ENCODE data around the gene MIEF1. TPM values are rescaled to one million over a fixed set of nuclear protein-coding genes. Genes with fewer than 3 reads are reported as not detected.

MIEF1 gene
- polyA plus RNA-seq, 1 experiment: 21.0 TPM

DNA sequence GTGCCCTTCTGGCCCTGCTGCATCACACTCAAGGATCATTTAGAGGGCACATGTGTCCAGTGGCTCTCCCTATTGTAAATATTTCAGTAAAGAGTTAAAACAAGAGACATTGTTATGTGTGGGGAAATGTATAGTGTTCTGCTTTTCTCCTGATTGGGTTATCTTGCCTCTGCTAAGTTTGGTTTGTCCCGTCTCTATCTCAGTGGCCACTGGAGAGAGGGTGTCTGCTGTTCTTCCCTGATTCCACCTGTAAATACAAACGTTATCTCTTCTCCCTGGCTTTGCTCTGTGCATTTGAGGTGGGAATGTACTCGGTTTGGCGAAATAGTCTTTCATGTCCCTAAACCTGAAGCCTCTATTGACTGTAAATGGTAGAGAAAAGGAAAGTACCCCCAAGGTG, 6.3 kb downstream of the MIEF1 start:
- H3K36me3 ChIP-seq (ENCODE audit: control insufficient read depth, insufficient read depth, low read length): peaks cover 33% of the 10 kb centered on the region
- TF ChIP-seq, protein P1, sequence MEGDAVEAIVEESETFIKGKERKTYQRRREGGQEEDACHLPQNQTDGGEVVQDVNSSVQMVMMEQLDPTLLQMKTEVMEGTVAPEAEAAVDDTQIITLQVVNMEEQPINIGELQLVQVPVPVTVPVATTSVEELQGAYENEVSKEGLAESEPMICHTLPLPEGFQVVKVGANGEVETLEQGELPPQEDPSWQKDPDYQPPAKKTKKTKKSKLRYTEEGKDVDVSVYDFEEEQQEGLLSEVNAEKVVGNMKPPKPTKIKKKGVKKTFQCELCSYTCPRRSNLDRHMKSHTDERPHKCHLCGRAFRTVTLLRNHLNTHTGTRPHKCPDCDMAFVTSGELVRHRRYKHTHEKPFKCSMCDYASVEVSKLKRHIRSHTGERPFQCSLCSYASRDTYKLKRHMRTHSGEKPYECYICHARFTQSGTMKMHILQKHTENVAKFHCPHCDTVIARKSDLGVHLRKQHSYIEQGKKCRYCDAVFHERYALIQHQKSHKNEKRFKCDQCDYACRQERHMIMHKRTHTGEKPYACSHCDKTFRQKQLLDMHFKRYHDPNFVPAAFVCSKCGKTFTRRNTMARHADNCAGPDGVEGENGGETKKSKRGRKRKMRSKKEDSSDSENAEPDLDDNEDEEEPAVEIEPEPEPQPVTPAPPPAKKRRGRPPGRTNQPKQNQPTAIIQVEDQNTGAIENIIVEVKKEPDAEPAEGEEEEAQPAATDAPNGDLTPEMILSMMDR (IDR thresholded peaks at IDR 0.05; ENCODE audit: insufficient read depth, low read depth, low read length): no peak
- CTCF ChIA-PET: interaction anchor here (1.1 to 2.5 kb wide), 3 partner anchors 9 to 165 kb away, joined by 3 to 11 read pairs (median 4); no protein-coding TSS in a partner anchor

DNA sequence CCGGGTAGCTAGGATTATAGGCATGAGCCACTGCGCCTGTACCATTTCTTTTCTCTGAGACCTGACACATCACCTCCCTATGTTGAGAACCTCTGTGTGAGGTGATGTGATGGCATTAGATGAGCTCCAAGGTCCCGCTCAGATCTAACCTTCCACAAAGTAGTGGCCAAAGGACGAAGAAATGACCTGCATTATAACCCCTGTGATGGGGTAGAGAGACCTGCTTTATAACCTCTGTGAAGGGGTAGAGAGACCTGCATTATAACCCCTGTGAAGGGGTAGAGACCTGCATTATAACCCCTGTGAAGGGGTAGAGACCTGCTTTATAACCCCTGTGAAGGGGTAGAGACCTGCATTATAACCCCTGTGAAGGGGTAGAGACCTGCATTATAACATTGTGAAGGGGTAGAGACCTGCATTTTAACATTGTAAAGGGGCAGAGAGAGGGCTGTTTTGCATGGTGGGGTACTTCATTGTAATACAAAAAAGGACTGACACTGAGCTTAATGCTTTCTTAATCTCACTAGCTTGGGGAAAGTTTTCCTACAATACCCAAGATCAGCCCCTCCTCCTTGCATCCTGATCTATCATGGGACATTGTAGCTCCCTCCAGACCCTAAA, 8.5 kb downstream of the MIEF1 start:
- peaks cover 34% of the 10 kb centered on the region for H3K36me3 ChIP-seq (ENCODE audit: control insufficient read depth, insufficient read depth, low read length)
- ChIA-PET CTCF (interaction anchor here (1.0 to 1.4 kb wide), 4 partner anchors 8 to 167 kb away, joined by 4 to 5 read pairs (median 4); no protein-coding TSS in a partner anchor), POLR2A (interaction anchor here (0.7 kb wide), 1 partner anchor 10 kb away, joined by 3 read pairs; the partner anchor contains the start of gene ATF4)
- H3K27me3 ChIP-seq (ENCODE audit: control insufficient read depth, insufficient read depth, low read length): no peaks in the 10 kb centered on the region
- no peak for DNase-seq (ENCODE audit: low read depth)
- no peak overlapping the region for H3K4me3 ChIP-seq (ENCODE audit: low read depth, low read length)
- TF ChIP-seq, protein P1 (IDR thresholded peaks at IDR 0.05; ENCODE audit: insufficient read depth, low read depth, low read length): no peak

More for the DNA sequence above, 6.3 kb downstream of the MIEF1 start:
- no peak overlapping the region for H3K4me3 ChIP-seq (ENCODE audit: low read depth, low read length)
- POLR2A ChIA-PET: interaction anchor here (0.6 kb wide), 1 partner anchor 12 kb away, joined by 5 read pairs; the partner anchor contains the start of gene ATF4
- no peak for DNase-seq (ENCODE audit: low read depth)
- no peaks in the 10 kb centered on the region for H3K27me3 ChIP-seq (ENCODE audit: control insufficient read depth, insufficient read depth, low read length)

DNA sequence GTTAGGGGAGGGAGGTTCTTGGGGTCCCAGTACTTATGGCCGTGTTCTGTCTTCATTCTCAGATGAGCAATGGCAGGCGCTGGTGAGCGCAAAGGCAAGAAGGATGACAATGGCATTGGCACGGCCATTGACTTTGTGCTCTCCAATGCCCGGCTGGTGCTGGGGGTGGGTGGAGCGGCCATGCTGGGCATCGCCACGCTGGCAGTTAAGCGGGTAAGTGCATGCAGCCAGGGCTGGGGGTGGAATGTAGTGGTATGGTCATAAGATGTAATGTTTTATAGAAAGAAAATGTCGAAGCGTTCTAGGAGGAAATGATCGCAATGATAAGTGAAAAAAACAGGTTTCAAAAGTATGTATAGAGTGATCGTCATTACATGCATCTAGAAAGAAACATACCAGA, 9.1 kb downstream of the MIEF1 start:
- CTCF ChIA-PET: interaction anchor here (1.4 kb wide), 1 partner anchor 168 kb away, joined by 4 read pairs; no protein-coding TSS in a partner anchor
- no peaks in the 10 kb centered on the region for H3K27me3 ChIP-seq (ENCODE audit: control insufficient read depth, insufficient read depth, low read length)
- no peak for DNase-seq (ENCODE audit: low read depth)
- TF ChIP-seq, protein P1 (IDR thresholded peaks at IDR 0.05; ENCODE audit: insufficient read depth, low read depth, low read length): no peak
- H3K4me3 ChIP-seq (ENCODE audit: low read depth, low read length): no peak overlapping the region
- POLR2A ChIA-PET: no interaction called here
- peaks cover 31% of the 10 kb centered on the region for H3K36me3 ChIP-seq (ENCODE audit: control insufficient read depth, insufficient read depth, low read length)

DNA sequence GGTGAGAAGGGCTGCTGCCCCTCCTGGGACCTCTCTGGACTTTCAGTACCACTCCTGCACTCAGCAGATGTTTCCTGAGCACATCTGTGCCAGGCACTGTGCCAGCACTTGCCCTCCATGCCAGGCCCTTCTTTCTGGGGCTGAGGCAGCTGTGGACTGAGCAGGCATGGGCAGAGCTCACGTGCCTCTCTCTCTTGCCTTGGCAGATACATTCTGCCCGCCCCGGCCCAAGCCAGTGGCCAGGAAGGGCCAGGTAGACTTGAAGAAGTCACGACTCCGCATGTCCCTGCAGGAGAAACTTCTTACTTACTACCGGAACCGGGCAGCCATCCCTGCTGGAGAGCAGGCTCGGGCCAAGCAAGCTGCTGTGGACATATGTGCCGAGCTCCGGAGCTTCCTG, 9.9 kb downstream of the MIEF1 start:
- Histone ChIP-seq H3K4me3 (ENCODE audit: low read depth, low read length) (no peak overlapping the region), H3K27me3 (ENCODE audit: control insufficient read depth, insufficient read depth, low read length) (no peaks in the 10 kb centered on the region), H3K36me3 (ENCODE audit: control insufficient read depth, insufficient read depth, low read length) (peaks cover 32% of the 10 kb centered on the region)
- ChIA-PET POLR2A (no interaction called here), CTCF (interaction anchor here (1.3 to 3.7 kb wide), 3 partner anchors 10 to 18 kb away, joined by 3 to 22 read pairs (median 5); partner anchors contain the start of gene MIEF1)
- TF ChIP-seq, protein P1 (IDR thresholded peaks at IDR 0.05; ENCODE audit: insufficient read depth, low read depth, low read length): no peak
- no peak for DNase-seq (ENCODE audit: low read depth)

DNA sequence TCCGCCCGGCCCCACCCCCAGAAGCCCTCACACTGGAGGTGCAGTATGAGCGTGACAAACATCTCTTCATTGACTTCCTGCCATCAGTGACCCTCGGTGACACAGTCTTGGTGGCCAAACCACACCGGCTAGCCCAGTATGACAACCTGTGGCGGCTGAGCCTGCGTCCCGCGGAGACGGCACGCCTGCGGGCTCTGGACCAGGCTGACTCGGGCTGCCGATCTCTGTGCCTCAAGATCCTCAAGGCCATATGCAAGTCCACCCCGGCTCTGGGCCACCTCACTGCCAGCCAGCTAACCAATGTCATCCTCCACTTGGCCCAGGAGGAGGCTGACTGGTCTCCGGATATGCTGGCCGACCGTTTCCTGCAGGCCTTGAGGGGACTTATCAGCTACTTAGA, 11.7 kb downstream of the MIEF1 start:
- Histone ChIP-seq H3K36me3 (ENCODE audit: control insufficient read depth, insufficient read depth, low read length) (peaks cover 33% of the 10 kb centered on the region), H3K4me3 (ENCODE audit: low read depth, low read length) (no peak overlapping the region), H3K27me3 (ENCODE audit: control insufficient read depth, insufficient read depth, low read length) (no peaks in the 10 kb centered on the region)
- ChIA-PET POLR2A (no interaction called here), CTCF (interaction anchor here (0.7 to 3.7 kb wide), 15 partner anchors 10 to 385 kb away, joined by 3 to 22 read pairs (median 6); partner anchors contain the start of gene MIEF1)
- no peak for DNase-seq (ENCODE audit: low read depth)
- TF ChIP-seq, protein P1 (IDR thresholded peaks at IDR 0.05; ENCODE audit: insufficient read depth, low read depth, low read length): no peak
